Esophagus squamous epithelium (tissue), 5 donors: ENCODE data around the gene KCNQ1. TPM values are rescaled to one million over a fixed set of nuclear protein-coding genes. Genes with fewer than 3 reads are reported as not detected.

Source experiments
- DNase-seq: peaks from one replicate; lab custom pipeline; 2025; lab: John Stamatoyannopoulos, UW
- H3K27ac ChIP-seq, 4 donors: fragments of 200-600 bp; sonication (generic); one replicate each; pipeline ENCODE4 v1.5.1; 2016 to 2019; ENCODE audit warnings: mild to moderate bottlenecking in 1 of 4
- H3K27me3 ChIP-seq, 4 donors: fragments of 200-600 bp; sonication (generic); 1 replicate in 3 of 4; 2 replicates in 1 of 4; pipeline versions ENCODE4 v1.5.1 to v1.6.0; 2017 to 2021; ENCODE audit warnings: antibody characterized with exemption in 1 of 4
- H3K36me3 ChIP-seq, 3 donors: fragments of 200-600 bp; sonication (generic); one replicate each; pipeline ENCODE4 v1.5.1; 2016 to 2019
- H3K4me1 ChIP-seq, 3 donors: fragments of 200-600 bp; sonication (generic); one replicate each; pipeline ENCODE4 v1.5.1; 2017 to 2019
- H3K4me3 ChIP-seq, 4 donors: fragments of 200-600 bp; sonication (generic); 1 replicate in 3 of 4; 2 replicates in 1 of 4; pipeline ENCODE4 v1.5.1; 2016 to 2019; ENCODE audit warnings: mild to moderate bottlenecking in 2 of 4, moderate library complexity in 1 of 4
- H3K9me3 ChIP-seq, 3 donors: fragments of 200-600 bp; sonication (generic); one replicate each; pipeline ENCODE4 v1.5.1; 2016 to 2019
- CTCF ChIP-seq, 6 experiments: fragments of 450-650 bp in 4 of 6; fragments of 200-600 bp in 2 of 6; sonication (generic) in 2 of 6; IDR thresholded peaks; one replicate each; pipeline ENCODE4 v1.5.1; 2016 to 2019; ENCODE audit warnings: antibody characterized with exemption in 6 of 6, mild to moderate bottlenecking in 4 of 6, moderate library complexity in 4 of 6
- POLR2A ChIP-seq, 4 donors: fragments of 450-650 bp; IDR thresholded peaks; one replicate each; pipeline ENCODE4 v1.6.1; 2017; ENCODE audit warnings: antibody characterized with exemption in 4 of 4, mild to moderate bottlenecking in 4 of 4, moderate library complexity in 3 of 4
- WGBS, 2 donors: methylation state at CpG; one replicate each; pipeline ENCODE4 v1.1.5; 2018; 5-methylcytosine and 5-hydroxymethylcytosine counted together
- intact Hi-C: fragments of 100-400 bp; cut with DNase I; formaldehyde crosslinking; loops from one replicate; pipeline ENCODE4 v1.15.0; 2022
- total RNA-seq, 4 donors: library from RNA; depleted of rRNA; stranded (reverse); fragments of >200 nt; gene quantifications; one replicate each; pipeline ENCODE4 v1.1.0, GENCODE V29; 2016
- donor health status: DM: yes; HTN: yes; CAD: no.

KCNQ1 gene
- total RNA-seq, 4 donors from 2014 or later = 0.61 to 3.1 (median 0.72) TPM

- Histone ChIP-seq H3K4me3 (no peak overlapping the region), H3K9me3 (peaks cover 0 to 54% (median 19%) of the 10 kb centered on the region in 3 donors), H3K4me1 (no peaks in the 10 kb centered on the region), H3K27me3 (no peaks in the 10 kb centered on the region), H3K36me3 (no peaks in the 10 kb centered on the region), H3K27ac (no peak overlapping the region)
- TF ChIP-seq CTCF (IDR thresholded peaks at IDR 0.05) (no peak), POLR2A (IDR thresholded peaks at IDR 0.05) (no peak)
- intact Hi-C loops = no loop called here
- DNase-seq = no peak
- WGBS, 2 donors = 74 to 92% methylated on average over 5 to 6 of the region's 6 CpGs
Measured at GRCh38 chr11:2655016-2655719, 210.4 kb downstream of the KCNQ1 start.

- intact Hi-C loops = no loop called here
- no peaks in the 10 kb centered on the region for H3K4me1 ChIP-seq
- 49% methylated on average over 6 of the region's 6 CpGs for WGBS, 2 donors
Measured at GRCh38 chr11:2655834-2656622, 211.2 kb downstream of the KCNQ1 start.

GRCh38 chr11:2656859-2657258 is 212.1 kb downstream of the KCNQ1 start:
- H3K27me3 ChIP-seq = no peaks in the 10 kb centered on the region
- no peak overlapping the region for H3K4me3 ChIP-seq
- no peak overlapping the region for H3K27ac ChIP-seq
- 68 to 84% methylated on average over 1 of the region's 1 CpG for WGBS, 2 donors
- H3K4me1 ChIP-seq = no peaks in the 10 kb centered on the region
- no peaks in the 10 kb centered on the region for H3K36me3 ChIP-seq
- TF ChIP-seq POLR2A (IDR thresholded peaks at IDR 0.05) (no peak), CTCF (IDR thresholded peaks at IDR 0.05) (no peak)
- peaks cover 0 to 54% (median 3%) of the 10 kb centered on the region in 3 donors for H3K9me3 ChIP-seq
- intact Hi-C loops = no loop called here
- DNase-seq = no peak

More at GRCh38 chr11:2655834-2656622, 211.2 kb downstream of the KCNQ1 start:
- Histone ChIP-seq H3K27ac (no peak overlapping the region), H3K9me3 (peaks cover 0 to 54% (median 11%) of the 10 kb centered on the region in 3 donors), H3K27me3 (no peaks in the 10 kb centered on the region), H3K4me3 (no peak overlapping the region), H3K36me3 (no peaks in the 10 kb centered on the region)
- TF ChIP-seq POLR2A (IDR thresholded peaks at IDR 0.05) (no peak), CTCF (IDR thresholded peaks at IDR 0.05) (no peak)
- no peak for DNase-seq

- no peak for DNase-seq
- no peaks in the 10 kb centered on the region for H3K4me1 ChIP-seq
- no peak overlapping the region for H3K4me3 ChIP-seq
- intact Hi-C loops = no loop called here
- TF ChIP-seq POLR2A (IDR thresholded peaks at IDR 0.05) (no peak), CTCF (IDR thresholded peaks at IDR 0.05) (no peak)
- 93 to 97% methylated on average over 8 of the region's 8 CpGs for WGBS, 2 donors
- H3K9me3 ChIP-seq = peaks cover 0 to 53% (median 0%) of the 10 kb centered on the region in 3 donors
- H3K27me3 ChIP-seq = no peaks in the 10 kb centered on the region
- H3K36me3 ChIP-seq = no peaks in the 10 kb centered on the region
- no peak overlapping the region for H3K27ac ChIP-seq
Measured at GRCh38 chr11:2657697-2658284, 213.0 kb downstream of the KCNQ1 start.
